ENCODE data around the gene C9orf152. TPM values are rescaled to one million over a fixed set of nuclear protein-coding genes. Genes with fewer than 3 reads are reported as not detected.
"Not testable (repeated sequence)": the region's sequence is repeated elsewhere in the genome, so short reads cannot be mapped to it uniquely, and the experiment has no call there.

C9orf152 gene
- total RNA-seq, 1 experiment from 2014 or later, result 1.7 TPM

DNA sequence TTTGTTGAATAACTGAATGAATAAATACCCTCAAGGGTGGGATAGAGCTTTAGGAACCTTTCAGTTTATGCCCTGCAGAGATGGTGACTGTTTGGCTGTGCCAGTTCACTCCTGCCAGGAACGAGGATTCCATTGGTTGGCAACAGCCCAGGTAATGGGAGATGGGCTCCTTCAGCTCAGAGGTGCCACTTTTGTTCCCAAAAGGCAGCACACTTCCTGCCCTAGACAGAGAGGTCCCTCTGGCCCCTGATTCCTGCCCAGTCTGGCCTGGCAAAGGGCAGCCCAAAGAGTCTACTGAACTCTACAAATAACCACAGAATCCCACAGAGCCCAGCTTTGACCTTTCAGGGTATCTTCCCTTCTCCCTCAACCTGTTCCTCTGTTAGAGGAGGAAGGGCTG, 1.6 kb downstream of the C9orf152 start:
- Mint-ChIP-seq H3K36me3 (ENCODE audit: insufficient read depth, unreplicated experiment) (peaks cover 6% of the 10 kb centered on the region), H3K4me1 (ENCODE audit: low read depth, unreplicated experiment) (peaks cover 30% of the 10 kb centered on the region), H3K27ac (ENCODE audit: unreplicated experiment) (no peak overlapping the region), H3K4me3 (ENCODE audit: low read depth, unreplicated experiment) (no peak overlapping the region), H3K9me3 (ENCODE audit: low read depth, unreplicated experiment) (no peaks in the 10 kb centered on the region), H3K27me3 (ENCODE audit: unreplicated experiment) (no peaks in the 10 kb centered on the region)
- TF ChIP-seq, protein P1, sequence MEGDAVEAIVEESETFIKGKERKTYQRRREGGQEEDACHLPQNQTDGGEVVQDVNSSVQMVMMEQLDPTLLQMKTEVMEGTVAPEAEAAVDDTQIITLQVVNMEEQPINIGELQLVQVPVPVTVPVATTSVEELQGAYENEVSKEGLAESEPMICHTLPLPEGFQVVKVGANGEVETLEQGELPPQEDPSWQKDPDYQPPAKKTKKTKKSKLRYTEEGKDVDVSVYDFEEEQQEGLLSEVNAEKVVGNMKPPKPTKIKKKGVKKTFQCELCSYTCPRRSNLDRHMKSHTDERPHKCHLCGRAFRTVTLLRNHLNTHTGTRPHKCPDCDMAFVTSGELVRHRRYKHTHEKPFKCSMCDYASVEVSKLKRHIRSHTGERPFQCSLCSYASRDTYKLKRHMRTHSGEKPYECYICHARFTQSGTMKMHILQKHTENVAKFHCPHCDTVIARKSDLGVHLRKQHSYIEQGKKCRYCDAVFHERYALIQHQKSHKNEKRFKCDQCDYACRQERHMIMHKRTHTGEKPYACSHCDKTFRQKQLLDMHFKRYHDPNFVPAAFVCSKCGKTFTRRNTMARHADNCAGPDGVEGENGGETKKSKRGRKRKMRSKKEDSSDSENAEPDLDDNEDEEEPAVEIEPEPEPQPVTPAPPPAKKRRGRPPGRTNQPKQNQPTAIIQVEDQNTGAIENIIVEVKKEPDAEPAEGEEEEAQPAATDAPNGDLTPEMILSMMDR (IDR thresholded peaks at IDR 0.05; ENCODE audit: unreplicated experiment), result no peak
- intact Hi-C loops (cut with micrococcal nuclease; ENCODE audit: unreplicated experiment), result no loop called here
- no TSS peak for BruUV-seq (replicated peaks)
- CTCF ChIA-PET, result interaction anchor here (1.1 to 1.4 kb wide), 2 partner anchors 13 to 23 kb away, joined by 3 to 6 read pairs; no protein-coding TSS in a partner anchor
- no peak for DNase-seq

DNA sequence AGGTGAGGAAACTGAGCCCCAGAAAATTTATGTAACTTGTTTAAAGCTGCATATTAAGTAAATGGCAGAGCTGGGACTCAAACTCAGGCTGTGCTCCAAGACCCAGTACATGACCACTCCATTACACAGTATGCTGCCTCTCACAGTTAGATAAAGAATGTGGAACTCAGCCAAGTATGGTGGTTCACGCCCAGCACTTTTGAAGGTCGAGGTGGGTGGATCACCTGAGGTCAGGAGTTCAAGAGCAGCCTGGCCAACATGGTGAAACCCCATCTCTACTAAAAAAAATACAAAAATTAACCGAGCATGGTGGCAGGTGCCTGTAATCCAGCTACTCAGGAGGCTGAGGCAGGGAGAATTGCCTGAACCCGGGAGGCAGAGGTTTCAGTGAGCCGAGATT, 2.3 kb downstream of the C9orf152 start:
- BruUV-seq (replicated peaks); H3K27me3 Mint-ChIP-seq (ENCODE audit: unreplicated experiment); H3K27ac Mint-ChIP-seq (ENCODE audit: unreplicated experiment); H3K4me3 Mint-ChIP-seq (ENCODE audit: low read depth, unreplicated experiment); intact Hi-C loops (cut with micrococcal nuclease; ENCODE audit: unreplicated experiment); CTCF ChIA-PET; DNase-seq; H3K36me3 Mint-ChIP-seq (ENCODE audit: insufficient read depth, unreplicated experiment); H3K9me3 Mint-ChIP-seq (ENCODE audit: low read depth, unreplicated experiment): not testable (repeated sequence)
- peaks cover 30% of the 10 kb centered on the region for H3K4me1 Mint-ChIP-seq (ENCODE audit: low read depth, unreplicated experiment)

DNA sequence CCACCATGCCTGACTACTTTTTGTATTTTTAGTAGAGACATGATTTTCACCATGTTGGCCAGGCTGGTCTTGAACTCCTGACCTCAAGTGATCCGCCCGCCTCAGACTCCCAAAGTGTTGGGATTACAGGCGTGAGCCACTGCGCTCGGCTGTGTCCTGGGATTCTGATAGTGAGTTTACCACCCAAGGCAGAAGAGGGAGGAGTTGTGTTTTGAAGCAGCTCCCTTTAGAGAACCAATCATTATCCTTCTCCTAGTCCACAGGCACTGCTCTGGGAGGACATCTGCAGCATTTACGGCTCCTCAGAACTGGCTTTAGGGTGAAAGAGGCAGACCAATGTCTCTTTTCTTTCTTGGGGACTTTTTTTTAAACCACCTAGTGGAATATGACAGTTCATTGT, 5.7 kb downstream of the C9orf152 start:
- no peaks in the 10 kb centered on the region for H3K9me3 Mint-ChIP-seq (ENCODE audit: low read depth, unreplicated experiment)
- intact Hi-C loops (cut with micrococcal nuclease; ENCODE audit: unreplicated experiment), result no loop called here
- BruUV-seq (replicated peaks), result no TSS peak
- CTCF ChIA-PET, result no interaction called here
- H3K4me3 Mint-ChIP-seq (ENCODE audit: low read depth, unreplicated experiment), result no peak overlapping the region
- H3K36me3 Mint-ChIP-seq (ENCODE audit: insufficient read depth, unreplicated experiment), result no peaks in the 10 kb centered on the region
- H3K27ac Mint-ChIP-seq (ENCODE audit: unreplicated experiment), result no peak overlapping the region
- peaks cover 23% of the 10 kb centered on the region for H3K4me1 Mint-ChIP-seq (ENCODE audit: low read depth, unreplicated experiment)
- TF ChIP-seq, protein P1 (IDR thresholded peaks at IDR 0.05; ENCODE audit: unreplicated experiment), result no peak
- H3K27me3 Mint-ChIP-seq (ENCODE audit: unreplicated experiment), result no peaks in the 10 kb centered on the region
- DNase-seq, result no peak

DNA sequence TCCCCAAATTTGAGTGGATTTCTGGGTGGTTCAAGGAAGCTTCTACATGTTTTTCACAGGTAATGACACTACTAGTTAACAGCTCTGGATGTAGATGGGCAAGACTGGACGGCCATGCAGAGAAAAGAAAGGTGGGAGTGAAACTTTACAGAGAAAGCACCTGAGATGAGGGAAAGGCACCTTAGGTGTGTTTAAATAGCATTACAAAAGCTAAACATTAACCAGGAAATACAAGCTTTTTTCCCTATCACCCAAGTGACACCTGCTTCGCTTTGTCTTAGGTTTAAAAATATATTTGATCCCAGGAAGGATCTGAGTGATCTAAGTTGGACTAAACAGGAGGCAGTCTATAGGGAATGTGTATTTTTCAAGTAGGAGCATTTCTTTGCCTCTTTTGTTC, 8.3 kb downstream of the C9orf152 start:
- Mint-ChIP-seq H3K4me3 (ENCODE audit: low read depth, unreplicated experiment) (no peak overlapping the region), H3K9me3 (ENCODE audit: low read depth, unreplicated experiment) (no peaks in the 10 kb centered on the region), H3K36me3 (ENCODE audit: insufficient read depth, unreplicated experiment) (no peaks in the 10 kb centered on the region), H3K27me3 (ENCODE audit: unreplicated experiment) (no peaks in the 10 kb centered on the region), H3K4me1 (ENCODE audit: low read depth, unreplicated experiment) (peaks cover 12% of the 10 kb centered on the region), H3K27ac (ENCODE audit: unreplicated experiment) (peak overlapping the region; percentile 45)
- TF ChIP-seq, protein P1 (IDR thresholded peaks at IDR 0.05; ENCODE audit: unreplicated experiment), result no peak
- CTCF ChIA-PET, result interaction anchor here (0.6 to 1.1 kb wide), 3 partner anchors 13 to 251 kb away, joined by 3 to 8 read pairs (median 3); no protein-coding TSS in a partner anchor
- no TSS peak for BruUV-seq (replicated peaks)
- intact Hi-C loops (cut with micrococcal nuclease; ENCODE audit: unreplicated experiment), result loop anchor here (1.0 kb wide), 1 partner anchor 8 kb away; no protein-coding TSS in a partner anchor
- DNase-seq, result no peak

DNA sequence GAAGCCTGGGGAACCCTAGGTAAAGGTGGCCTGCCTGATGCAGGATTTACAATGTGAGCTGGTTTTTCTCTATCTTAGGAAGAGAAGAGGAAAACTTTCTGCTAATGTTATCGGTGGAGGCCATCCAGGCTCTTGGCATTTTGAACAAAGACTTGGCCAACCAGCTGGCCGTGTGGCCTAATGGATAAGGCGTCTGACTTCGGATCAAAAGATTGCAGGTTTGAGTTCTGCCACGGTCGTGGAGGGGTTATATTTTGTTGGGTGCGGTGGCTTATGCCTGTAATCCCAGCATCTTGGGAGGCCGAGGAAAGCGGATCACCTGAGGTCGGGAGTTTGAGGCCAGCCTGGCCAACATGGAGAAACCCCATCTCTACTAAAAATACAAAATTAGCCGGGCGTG, 9.6 kb downstream of the C9orf152 start:
- no peak for DNase-seq
- intact Hi-C loops (cut with micrococcal nuclease; ENCODE audit: unreplicated experiment), result no loop called here
- no peak overlapping the region for H3K27ac Mint-ChIP-seq (ENCODE audit: unreplicated experiment)
- BruUV-seq (replicated peaks), result no TSS peak
- H3K4me3 Mint-ChIP-seq (ENCODE audit: low read depth, unreplicated experiment), result no peak overlapping the region
- H3K4me1 Mint-ChIP-seq (ENCODE audit: low read depth, unreplicated experiment), result peaks cover 20% of the 10 kb centered on the region
- TF ChIP-seq, protein P1 (IDR thresholded peaks at IDR 0.05; ENCODE audit: unreplicated experiment), result no peak
- CTCF ChIA-PET, result interaction anchor here (0.6 kb wide), 1 partner anchor 1171 kb away, joined by 3 read pairs; no protein-coding TSS in a partner anchor
- H3K27me3 Mint-ChIP-seq (ENCODE audit: unreplicated experiment), result no peaks in the 10 kb centered on the region
- no peaks in the 10 kb centered on the region for H3K9me3 Mint-ChIP-seq (ENCODE audit: low read depth, unreplicated experiment)
- H3K36me3 Mint-ChIP-seq (ENCODE audit: insufficient read depth, unreplicated experiment), result no peaks in the 10 kb centered on the region
